Suprapubic skin (tissue), 4 donors: ENCODE results near the gene IL9.

Experiments used
- CTCF ChIP-seq, 2 donors: fragments of 200-600 bp in 1 of 2; fragments of 450-650 bp in 1 of 2; sonication (generic) in 1 of 2; IDR thresholded peaks; one replicate each; pipeline ENCODE4 v1.5.1; 2016 to 2019; ENCODE audit warnings: antibody characterized with exemption in 2 of 2, mild to moderate bottlenecking in 1 of 2, moderate library complexity in 1 of 2
- EP300 ChIP-seq: sonication (generic); formaldehyde crosslinking; IDR thresholded peaks from one replicate; pipeline ENCODE4 v1.6.1; 2017; ENCODE audit warnings: antibody characterized with exemption
- POLR2AphosphoS5 ChIP-seq, 3 donors: sonication (generic); formaldehyde crosslinking; IDR thresholded peaks; one replicate each; pipeline ENCODE4 v1.6.1; 2017; ENCODE audit warnings: antibody characterized with exemption in 3 of 3

- TF ChIP-seq CTCF (IDR thresholded peaks at IDR 0.05) (no peak), EP300 (no peak), POLR2AphosphoS5 (IDR thresholded peaks at IDR 0.05) (no peak)
Observed at GRCh38 chr5:135898651-135899050, 3.0 kb upstream of the IL9 start.
